Measurements from ENCODE around the gene SAMD15.
"Not testable (repeated sequence)": the region's sequence is repeated elsewhere in the genome, so short reads cannot be mapped to it uniquely, and the experiment has no call there.

Gene SAMD15

DNA sequence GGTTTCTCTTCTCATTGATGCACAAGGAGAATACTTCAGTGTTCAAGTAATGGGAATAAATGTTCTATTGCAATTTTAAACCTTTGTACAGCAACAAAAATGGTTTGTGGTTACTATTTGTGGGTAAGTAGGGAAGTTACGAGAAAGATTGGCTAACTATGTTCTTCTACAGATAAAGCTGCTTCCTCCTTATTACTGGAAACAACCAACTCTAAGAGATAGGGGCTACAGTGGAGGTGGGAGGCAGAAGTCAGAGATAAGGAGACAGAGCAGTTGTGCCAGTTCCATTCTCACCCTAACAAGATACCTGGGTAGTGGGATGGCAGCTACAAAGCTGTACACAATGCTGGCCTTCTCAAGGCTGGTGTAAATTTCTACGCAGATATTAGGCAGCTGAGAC is 30.0 kb downstream of the SAMD15 start:
- Mint-ChIP-seq H3K27ac (no peak overlapping the region), H3K4me1 (no peaks in the 10 kb centered on the region), H3K4me3 (no peak overlapping the region), H3K27me3 (ENCODE audit: low read depth, poor library complexity) (no peaks in the 10 kb centered on the region), H3K36me3 (ENCODE audit: low read depth) (no peaks in the 10 kb centered on the region), H3K9me3 (no peaks in the 10 kb centered on the region)
- no peak for DNase-seq
- TF ChIP-seq CTCF (IDR thresholded peaks at IDR 0.05) = no peak

DNA sequence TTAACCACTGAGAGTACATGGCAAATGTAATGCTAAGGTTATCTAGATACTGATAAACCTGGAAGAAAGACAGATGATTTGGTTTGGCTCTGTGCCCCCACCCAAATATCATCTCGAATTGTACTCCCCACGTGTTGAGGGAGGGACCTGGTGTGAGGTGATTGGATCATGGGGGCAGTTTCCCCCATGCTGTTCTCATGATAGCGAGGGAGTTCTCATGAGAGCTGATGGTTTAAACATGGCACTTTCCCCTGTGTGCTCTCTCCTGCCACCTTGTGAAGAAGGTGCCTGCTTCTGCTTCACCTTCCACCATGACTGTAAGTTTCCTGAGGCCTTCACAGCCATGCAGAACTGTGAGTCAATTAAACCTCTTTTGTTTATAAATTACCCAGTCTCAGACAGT is 32.0 kb downstream of the SAMD15 start:
- Mint-ChIP-seq H3K9me3 (no peaks in the 10 kb centered on the region), H3K36me3 (ENCODE audit: low read depth) (no peaks in the 10 kb centered on the region), H3K27ac (no peak overlapping the region), H3K27me3 (ENCODE audit: low read depth, poor library complexity) (no peaks in the 10 kb centered on the region), H3K4me1 (no peaks in the 10 kb centered on the region), H3K4me3 (no peak overlapping the region)
- peak; percentile 20 for TF ChIP-seq CTCF (IDR thresholded peaks at IDR 0.05)
- no peak for DNase-seq

- Mint-ChIP-seq H3K36me3 (ENCODE audit: low read depth) (peaks cover 30% of the 10 kb centered on the region), H3K9me3 (peaks cover 38% of the 10 kb centered on the region)
- H3K27me3 Mint-ChIP-seq (ENCODE audit: low read depth, poor library complexity); H3K4me3 Mint-ChIP-seq; H3K27ac Mint-ChIP-seq; DNase-seq; H3K4me1 Mint-ChIP-seq: not testable (repeated sequence)
Measured at GRCh38 chr14:77415403-77416030, 38.3 kb downstream of the SAMD15 start.

GRCh38 chr14:77416098-77416497 is 38.9 kb downstream of the SAMD15 start:
- H3K9me3 Mint-ChIP-seq = peaks cover 44% of the 10 kb centered on the region
- not testable (repeated sequence) for H3K4me1 Mint-ChIP-seq; H3K27me3 Mint-ChIP-seq (ENCODE audit: low read depth, poor library complexity); DNase-seq; H3K27ac Mint-ChIP-seq; H3K4me3 Mint-ChIP-seq
- H3K36me3 Mint-ChIP-seq (ENCODE audit: low read depth) = peaks cover 35% of the 10 kb centered on the region

DNA sequence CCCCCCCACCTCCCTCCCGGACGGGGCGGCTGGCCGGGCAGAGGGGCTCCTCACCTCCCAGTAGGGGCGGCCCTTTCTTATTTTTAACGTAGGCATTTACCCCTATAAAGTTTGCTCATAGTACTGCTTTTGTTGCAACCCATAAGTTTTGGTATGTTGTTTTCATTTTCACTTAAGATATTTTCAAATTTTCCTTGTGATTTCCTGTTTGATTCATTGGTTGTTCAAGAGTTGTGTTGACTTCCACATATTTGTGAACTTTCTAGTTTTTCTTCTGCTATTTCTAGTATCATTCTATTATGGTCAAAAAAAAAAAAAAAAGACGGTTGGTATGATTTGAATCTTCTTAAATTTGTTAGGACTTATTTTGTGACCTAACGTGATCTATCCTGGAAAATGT is 39.7 kb downstream of the SAMD15 start:
- no peak overlapping the region for H3K27ac Mint-ChIP-seq
- H3K27me3 Mint-ChIP-seq (ENCODE audit: low read depth, poor library complexity) = no peaks in the 10 kb centered on the region
- no peaks in the 10 kb centered on the region for H3K4me1 Mint-ChIP-seq
- H3K36me3 Mint-ChIP-seq (ENCODE audit: low read depth) = peaks cover 43% of the 10 kb centered on the region
- no peak for TF ChIP-seq CTCF (IDR thresholded peaks at IDR 0.05)
- no peak overlapping the region for H3K4me3 Mint-ChIP-seq
- DNase-seq = no peak
- H3K9me3 Mint-ChIP-seq = peaks cover 45% of the 10 kb centered on the region

DNA sequence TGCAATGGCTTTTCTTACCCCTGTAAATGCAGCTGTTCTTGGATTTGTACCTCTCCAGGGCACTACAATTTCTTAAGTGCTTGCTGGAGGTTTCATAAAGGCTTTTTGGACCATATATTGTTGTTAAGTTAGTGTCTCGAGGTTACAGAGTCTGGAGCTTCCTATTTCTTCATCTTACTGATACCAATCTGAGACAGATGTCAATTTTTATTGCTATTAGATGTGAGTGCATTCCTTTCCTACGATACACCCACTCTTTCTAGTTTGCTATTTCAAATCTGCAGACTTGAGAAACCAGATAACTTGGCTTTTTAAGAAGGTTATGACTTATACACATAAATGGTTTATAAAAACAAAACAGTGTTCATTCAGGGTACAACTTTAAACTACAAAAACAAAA is 44.0 kb downstream of the SAMD15 start:
- Mint-ChIP-seq H3K9me3 (peaks cover 45% of the 10 kb centered on the region), H3K27ac (no peak overlapping the region), H3K4me3 (no peak overlapping the region), H3K27me3 (ENCODE audit: low read depth, poor library complexity) (peaks cover under 1% of the 10 kb centered on the region), H3K4me1 (no peaks in the 10 kb centered on the region), H3K36me3 (ENCODE audit: low read depth) (peaks cover 75% of the 10 kb centered on the region)
- TF ChIP-seq CTCF (IDR thresholded peaks at IDR 0.05) = no peak
- DNase-seq = no peak

GRCh38 chr14:77423423-77423822 is 46.2 kb downstream of the SAMD15 start, which contains the start of gene NOXRED1:
TSS of gene NOXRED1 (minus strand) at chr14:77423523. CDS start at chr14:77422889, 634 bp downstream.
- Mint-ChIP-seq H3K9me3 (peaks cover 28% of the 10 kb centered on the region), H3K27me3 (ENCODE audit: low read depth, poor library complexity) (peaks cover 3% of the 10 kb centered on the region), H3K4me3 (no peak within 1 kb of the TSS), H3K27ac (no peak within 1 kb of the TSS), H3K36me3 (ENCODE audit: low read depth) (peaks cover 84% of the 10 kb centered on the region), H3K4me1 (no peaks in the 10 kb centered on the region)
- TF ChIP-seq CTCF (IDR thresholded peaks at IDR 0.05) = no peak
- DNase-seq = no peak

All from nephron progenitor cell (in vitro differentiated cells).